ENCODE data around the gene C2CD4D. TPM values are rescaled to one million over a fixed set of nuclear protein-coding genes. Genes with fewer than 3 reads are reported as not detected.
A peak's percentile ranks its signal among the peaks of the same experiment; 100 is the strongest.
"Not testable (repeated sequence)": the region's sequence is repeated elsewhere in the genome, so short reads cannot be mapped to it uniquely, and the experiment has no call there.

The C2CD4D gene
- 1 to 10 TPM; 3.0 to 3.7 TPM for total RNA-seq

- H3K27me3 Mint-ChIP-seq: no peaks in the 10 kb centered on the region
- peaks cover 64% of the 10 kb centered on the region for H3K4me1 Mint-ChIP-seq
- DNase-seq: peak; percentile 82
- peaks cover 27% of the 10 kb centered on the region for H3K36me3 Mint-ChIP-seq (ENCODE audit: low read depth)
- peak within 1 kb of the TSS; percentile 89 for H3K4me3 Mint-ChIP-seq
- H3K9me3 Mint-ChIP-seq: no peaks in the 10 kb centered on the region
- H3K27ac Mint-ChIP-seq: peak within 1 kb of the TSS; percentile 89
- CTCF ChIA-PET: interaction anchor here (0.7 to 2.0 kb wide), 9 partner anchors 9 to 604 kb away, joined by 3 to 10 read pairs (median 5); partner anchors contain the start of gene MRPL9
- POLR2A ChIA-PET: interaction anchor here (0.6 to 4.1 kb wide), 20 partner anchors 9 to 513 kb away, joined by 3 to 21 read pairs (median 6); partner anchors contain the start of genes MRPL9, PI4KB, PSMB4 and RORC
These were observed at the start of gene C2CD4D for GRCh38 chr1:151839457-151840403. TSS of gene C2CD4D (minus strand) at chr1:151839820. CDS start at chr1:151838989, 831 bp downstream.

- Mint-ChIP-seq H3K4me1 (peaks cover 27% of the 10 kb centered on the region), H3K36me3 (ENCODE audit: low read depth) (peaks cover 65% of the 10 kb centered on the region), H3K4me3 (no peak overlapping the region), H3K27ac (no peak overlapping the region), H3K9me3 (no peaks in the 10 kb centered on the region), H3K27me3 (no peaks in the 10 kb centered on the region)
- DNase-seq: no peak
- ChIA-PET CTCF (interaction anchor here (0.8 to 5.5 kb wide), 13 partner anchors 10 to 112 kb away, joined by 3 to 58 read pairs (median 7); partner anchors contain the start of gene THEM4), POLR2A (interaction anchor here (0.7 to 2.6 kb wide), 2 partner anchors 9 to 79 kb away, joined by 3 to 9 read pairs; no protein-coding TSS in a partner anchor)
These were observed 49.5 kb upstream of the C2CD4D start for GRCh38 chr1:151888972-151889570.

DNA sequence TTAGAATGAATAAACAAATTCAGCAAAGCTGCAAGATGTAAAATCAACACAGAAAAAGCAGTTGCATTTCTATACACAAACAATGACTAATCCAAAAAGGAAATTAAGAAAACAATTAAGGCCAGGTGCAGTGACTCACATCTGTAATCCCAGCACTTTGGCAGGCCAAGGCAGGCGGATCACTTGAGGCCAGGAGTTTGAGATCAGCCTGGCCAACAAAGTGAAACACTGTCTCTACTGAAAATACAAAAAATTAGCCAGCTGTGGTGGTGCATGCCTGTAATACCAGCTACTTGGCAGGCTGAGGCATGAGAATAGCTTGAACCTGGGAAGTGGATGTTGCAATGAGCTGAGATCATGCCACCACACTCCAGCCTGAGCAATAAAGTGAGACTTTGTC is 47.4 kb upstream of the C2CD4D start:
- CTCF ChIA-PET: interaction anchor here (1.4 to 5.5 kb wide), 4 partner anchors 11 to 114 kb away, joined by 6 to 58 read pairs (median 12); no protein-coding TSS in a partner anchor
- no peaks in the 10 kb centered on the region for H3K27me3 Mint-ChIP-seq
- peaks cover 55% of the 10 kb centered on the region for H3K36me3 Mint-ChIP-seq (ENCODE audit: low read depth)
- peaks cover 16% of the 10 kb centered on the region for H3K4me1 Mint-ChIP-seq
- POLR2A ChIA-PET: interaction anchor here (1.3 to 2.6 kb wide), 2 partner anchors 11 to 18 kb away, joined by 4 to 9 read pairs; no protein-coding TSS in a partner anchor
- no peak for DNase-seq
- no peak overlapping the region for H3K27ac Mint-ChIP-seq
- H3K9me3 Mint-ChIP-seq: no peaks in the 10 kb centered on the region
- H3K4me3 Mint-ChIP-seq: no peak overlapping the region

DNA sequence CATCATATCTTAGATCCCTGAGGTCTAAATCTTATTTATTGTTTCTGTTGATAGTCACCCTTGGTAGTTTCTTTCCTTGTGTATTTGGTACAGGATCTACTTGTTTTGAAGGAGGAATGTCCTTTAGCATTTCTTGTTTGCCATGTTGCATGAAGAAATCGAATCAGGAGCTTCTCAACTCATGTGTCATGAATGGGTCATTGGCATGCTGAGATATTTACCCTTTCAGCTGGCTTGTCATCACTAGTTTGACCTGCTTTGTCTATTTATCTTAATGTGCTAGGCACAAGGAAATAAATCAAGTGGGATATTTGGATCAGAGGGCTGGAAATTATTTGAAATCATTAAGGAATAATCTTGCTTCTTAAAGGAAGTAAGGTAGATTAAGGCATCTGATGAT is 45.9 kb upstream of the C2CD4D start:
- Mint-ChIP-seq H3K27ac (no peak overlapping the region), H3K27me3 (no peaks in the 10 kb centered on the region), H3K4me1 (peaks cover 3% of the 10 kb centered on the region), H3K4me3 (no peak overlapping the region), H3K36me3 (ENCODE audit: low read depth) (peaks cover 39% of the 10 kb centered on the region), H3K9me3 (no peaks in the 10 kb centered on the region)
- ChIA-PET CTCF (interaction anchor here (0.6 to 1.0 kb wide), 2 partner anchors 114 to 116 kb away, joined by 3 read pairs; no protein-coding TSS in a partner anchor), POLR2A (no interaction called here)
- DNase-seq: no peak

GRCh38 chr1:151884879-151885278 is 45.3 kb upstream of the C2CD4D start:
- H3K4me3 Mint-ChIP-seq, DNase-seq, H3K27me3 Mint-ChIP-seq, H3K9me3 Mint-ChIP-seq, POLR2A ChIA-PET, H3K27ac Mint-ChIP-seq, H3K4me1 Mint-ChIP-seq: not testable (repeated sequence)
- CTCF ChIA-PET: interaction anchor here (0.6 to 1.6 kb wide), 3 partner anchors 14 to 117 kb away, joined by 3 to 5 read pairs (median 3); no protein-coding TSS in a partner anchor
- peaks cover 34% of the 10 kb centered on the region for H3K36me3 Mint-ChIP-seq (ENCODE audit: low read depth)

DNA sequence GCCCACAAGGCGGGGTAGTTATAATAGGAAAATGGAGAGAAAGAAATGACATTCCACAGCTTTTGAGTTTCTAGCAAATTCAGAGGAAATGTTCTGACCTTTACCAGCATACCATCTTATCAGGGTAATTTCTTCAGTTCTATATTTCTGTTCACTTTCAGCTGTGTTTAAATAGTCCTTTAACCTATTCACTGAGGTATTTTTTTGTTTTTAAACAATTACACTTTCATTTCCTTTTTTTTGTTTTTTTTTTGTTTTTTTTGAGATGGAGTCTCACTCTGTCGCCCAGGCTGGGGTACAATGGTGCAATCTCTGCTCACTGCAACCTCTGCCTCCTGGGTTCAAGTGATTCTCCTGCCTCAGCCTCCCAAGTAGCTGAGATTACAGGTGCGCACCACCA is 44.8 kb upstream of the C2CD4D start:
- not testable (repeated sequence) for H3K4me1 Mint-ChIP-seq, H3K27me3 Mint-ChIP-seq, H3K4me3 Mint-ChIP-seq, DNase-seq, H3K9me3 Mint-ChIP-seq, H3K27ac Mint-ChIP-seq
- POLR2A ChIA-PET: interaction anchor here (0.5 kb wide), 1 partner anchor 43 kb away, joined by 3 read pairs; no protein-coding TSS in a partner anchor
- peaks cover 33% of the 10 kb centered on the region for H3K36me3 Mint-ChIP-seq (ENCODE audit: low read depth)
- CTCF ChIA-PET: interaction anchor here (0.9 to 1.6 kb wide), 3 partner anchors 14 to 114 kb away, joined by 3 to 5 read pairs (median 3); no protein-coding TSS in a partner anchor

GRCh38 chr1:151883898-151884297 is 44.3 kb upstream of the C2CD4D start:
- peaks cover 28% of the 10 kb centered on the region for H3K36me3 Mint-ChIP-seq (ENCODE audit: low read depth)
- H3K9me3 Mint-ChIP-seq, DNase-seq, H3K4me1 Mint-ChIP-seq, H3K27me3 Mint-ChIP-seq, H3K27ac Mint-ChIP-seq, H3K4me3 Mint-ChIP-seq: not testable (repeated sequence)
- CTCF ChIA-PET: interaction anchor here (0.8 to 1.6 kb wide), 4 partner anchors 15 to 115 kb away, joined by 3 to 5 read pairs (median 3); no protein-coding TSS in a partner anchor
- POLR2A ChIA-PET: interaction anchor here (0.5 kb wide), 1 partner anchor 44 kb away, joined by 3 read pairs; no protein-coding TSS in a partner anchor

DNA sequence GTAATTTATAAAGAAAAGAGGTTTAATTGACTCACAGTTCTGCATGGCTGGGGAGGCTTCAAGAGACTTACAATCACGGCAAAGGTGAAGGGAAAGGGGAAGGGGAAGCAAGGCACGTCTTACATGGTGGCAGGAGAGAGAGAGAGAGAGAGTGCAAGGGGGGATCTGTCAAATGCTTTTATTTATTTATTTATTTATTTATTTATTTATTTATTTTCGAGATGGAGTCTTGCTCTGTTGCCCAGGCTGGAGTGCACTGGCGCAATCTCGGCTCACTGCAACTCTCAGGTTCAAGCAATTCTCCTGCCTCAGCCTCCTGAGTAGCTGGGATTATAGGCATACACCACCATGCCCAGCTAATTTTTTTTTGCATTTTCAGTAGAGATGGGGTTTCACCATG is 43.3 kb upstream of the C2CD4D start:
- peaks cover 26% of the 10 kb centered on the region for H3K36me3 Mint-ChIP-seq (ENCODE audit: low read depth)
- not testable (repeated sequence) for H3K27me3 Mint-ChIP-seq

DNA sequence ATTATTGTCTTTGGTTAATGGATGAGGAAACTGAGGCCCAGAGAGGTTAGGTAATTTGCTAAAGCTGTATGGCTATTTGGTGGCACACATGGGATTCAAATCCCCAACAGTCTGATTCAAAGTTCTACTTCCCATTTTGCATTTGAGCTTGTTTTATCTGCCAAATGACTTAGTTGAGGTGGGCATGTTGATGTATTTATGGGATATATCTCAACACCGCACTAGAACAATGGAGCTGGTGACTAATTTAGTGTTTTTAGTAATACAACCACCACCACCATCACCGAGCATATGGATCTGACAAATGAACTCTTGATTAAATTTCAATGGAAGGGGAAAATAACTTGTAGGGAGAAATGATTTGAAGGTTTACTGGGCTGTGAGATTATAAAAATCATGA is 42.8 kb upstream of the C2CD4D start:
- peak overlapping the region; percentile 21 for H3K27ac Mint-ChIP-seq
- POLR2A ChIA-PET: interaction anchor here (1.2 to 2.6 kb wide), 2 partner anchors 11 to 85 kb away, joined by 3 to 7 read pairs; no protein-coding TSS in a partner anchor
- no peaks in the 10 kb centered on the region for H3K4me1 Mint-ChIP-seq

More for the DNA sequence above, 43.3 kb upstream of the C2CD4D start:
- ChIA-PET POLR2A (interaction anchor here (2.6 kb wide), 1 partner anchor 11 kb away, joined by 7 read pairs; no protein-coding TSS in a partner anchor), CTCF (interaction anchor here (0.8 to 1.6 kb wide), 3 partner anchors 43 to 131 kb away, joined by 3 to 5 read pairs (median 4); partner anchors contain the start of gene C2CD4D)
- not testable (repeated sequence) for H3K4me1 Mint-ChIP-seq, H3K27ac Mint-ChIP-seq, H3K9me3 Mint-ChIP-seq, DNase-seq, H3K4me3 Mint-ChIP-seq

GRCh38 chr1:151881479-151881878 is 41.9 kb upstream of the C2CD4D start:
- H3K27me3 Mint-ChIP-seq: no peaks in the 10 kb centered on the region
- peaks cover 16% of the 10 kb centered on the region for H3K36me3 Mint-ChIP-seq (ENCODE audit: low read depth)
- POLR2A ChIA-PET: interaction anchor here (0.6 to 2.6 kb wide), 6 partner anchors 10 to 379 kb away, joined by 3 to 7 read pairs (median 3); no protein-coding TSS in a partner anchor
- no peaks in the 10 kb centered on the region for H3K4me1 Mint-ChIP-seq
- CTCF ChIA-PET: interaction anchor here (1.1 to 1.7 kb wide), 12 partner anchors 9 to 288 kb away, joined by 3 to 8 read pairs (median 5); partner anchors contain the start of genes C2CD4D and THEM4
- H3K9me3 Mint-ChIP-seq: no peaks in the 10 kb centered on the region
- no peak overlapping the region for H3K27ac Mint-ChIP-seq
- DNase-seq: no peak
- H3K4me3 Mint-ChIP-seq: no peak overlapping the region

More for the DNA sequence above, 42.8 kb upstream of the C2CD4D start:
- Mint-ChIP-seq H3K4me3 (no peak overlapping the region), H3K9me3 (no peaks in the 10 kb centered on the region), H3K27me3 (no peaks in the 10 kb centered on the region), H3K36me3 (ENCODE audit: low read depth) (peaks cover 23% of the 10 kb centered on the region)
- no peak for DNase-seq
- CTCF ChIA-PET: interaction anchor here (0.8 to 1.7 kb wide), 8 partner anchors 8 to 131 kb away, joined by 3 to 8 read pairs (median 5); partner anchors contain the start of genes C2CD4D and THEM4

- CTCF ChIA-PET: interaction anchor here (0.7 to 2.6 kb wide), 3 partner anchors 12 to 126 kb away, joined by 4 to 7 read pairs (median 6); no protein-coding TSS in a partner anchor
- POLR2A ChIA-PET: no interaction called here
- no peaks in the 10 kb centered on the region for H3K9me3 Mint-ChIP-seq
These were observed 35.9 kb upstream of the C2CD4D start for GRCh38 chr1:151875419-151876097.

DNA sequence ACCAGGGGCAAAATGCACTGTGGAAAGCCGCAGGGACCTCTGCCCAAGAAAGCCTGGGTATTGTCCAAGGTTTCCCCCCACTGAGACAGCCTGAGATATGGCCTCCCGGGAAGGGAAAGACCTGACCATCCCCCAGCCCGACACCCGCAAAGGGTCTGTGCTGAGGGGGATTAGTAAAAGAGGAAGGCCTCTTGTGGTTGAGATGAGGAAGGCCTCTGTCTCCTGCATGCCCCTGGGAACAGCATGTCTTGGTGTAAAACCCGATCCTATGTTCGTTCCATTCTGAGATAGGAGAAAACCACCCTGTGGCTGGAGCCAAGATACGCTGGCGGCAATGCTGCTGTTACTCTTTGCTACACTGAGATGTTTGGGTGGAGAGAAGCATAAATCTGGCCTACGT is 33.2 kb upstream of the C2CD4D start:
- DNase-seq, H3K4me3 Mint-ChIP-seq, H3K9me3 Mint-ChIP-seq, CTCF ChIA-PET, H3K27ac Mint-ChIP-seq, H3K27me3 Mint-ChIP-seq, POLR2A ChIA-PET: not testable (repeated sequence)
- Mint-ChIP-seq H3K4me1 (peaks cover 16% of the 10 kb centered on the region), H3K36me3 (ENCODE audit: low read depth) (peaks cover 27% of the 10 kb centered on the region)

More at GRCh38 chr1:151875419-151876097, 35.9 kb upstream of the C2CD4D start:
- Mint-ChIP-seq H3K36me3 (ENCODE audit: low read depth) (peaks cover 31% of the 10 kb centered on the region), H3K4me1 (peaks cover 10% of the 10 kb centered on the region), H3K4me3 (no peak overlapping the region), H3K27ac (no peak overlapping the region), H3K27me3 (no peaks in the 10 kb centered on the region)
- no peak for DNase-seq

Data from activated CD4-positive, alpha-beta memory T cell treated with anti-CD3 and anti-CD28 coated beads, Interleukin-2, amount 10 ng/mL, durations not matched to agents 7 days and 5 days (primary cell).